GM21825 (cell line): ENCODE data around the gene PERM1.

Source experiments
- ATAC-seq: cut with Tn5 transposase; IDR thresholded peaks from one replicate; pipeline ENCODE4 v1.9.1; 2021; ENCODE audit warnings: mild to moderate bottlenecking, moderate library complexity; ENCODE audit not compliant: unreplicated experiment

PERM1 gene

GRCh38 chr1:936348-937264 lies 45.3 kb downstream of the PERM1 start:
- ATAC-seq, result no peak

GRCh38 chr1:935751-936231 lies 46.1 kb downstream of the PERM1 start:
- no peak for ATAC-seq

- no peak for ATAC-seq
These were observed 46.7 kb downstream of the PERM1 start for GRCh38 chr1:934991-935750.

GRCh38 chr1:933603-933940 lies 48.3 kb downstream of the PERM1 start:
- ATAC-seq, result no peak

- no peak for ATAC-seq
These were observed 48.9 kb downstream of the PERM1 start for GRCh38 chr1:932776-933602.

GRCh38 chr1:932173-932510 lies 49.8 kb downstream of the PERM1 start:
- no peak for ATAC-seq

- no peak for ATAC-seq
These were observed 50.3 kb downstream of the PERM1 start for GRCh38 chr1:931380-932172.

GRCh38 chr1:930633-931138 lies 51.2 kb downstream of the PERM1 start:
- no peak for ATAC-seq

GRCh38 chr1:929712-930632 lies 51.9 kb downstream of the PERM1 start:
- ATAC-seq, result no peak

- no peak for ATAC-seq
These were observed 52.9 kb downstream of the PERM1 start for GRCh38 chr1:928825-929661.

- no peak for ATAC-seq
These were observed 54.1 kb downstream of the PERM1 start for GRCh38 chr1:927748-928147.

GRCh38 chr1:927234-927633 lies 54.7 kb downstream of the PERM1 start:
- no peak for ATAC-seq

GRCh38 chr1:925561-926421 lies 56.1 kb downstream of the PERM1 start:
- ATAC-seq, result no peak
